Body of pancreas (tissue), 4 donors: ENCODE data around the gene DOK4. TPM values are rescaled to one million over a fixed set of nuclear protein-coding genes. Genes with fewer than 3 reads are reported as not detected.

Experiments used
- ATAC-seq: fragments of 150-250 bp; one replicate; pipeline ENCODE4 v1.9.1; 2016
- DNase-seq, 4 donors: peaks; one replicate each; pipeline ENCODE4 v3.0.0-alpha.2; 2019
- H3K27ac ChIP-seq, 4 donors: fragments of 200-600 bp; sonication (generic); 1 replicate in 3 of 4; 2 replicates in 1 of 4; pipeline versions ENCODE4 v1.5.1 to v1.6.1; 2016 to 2019; ENCODE audit warnings: mild to moderate bottlenecking in 1 of 4, mixed read lengths in 1 of 4, moderate library complexity in 1 of 4
- H3K27me3 ChIP-seq, 2 donors: fragments of 200-600 bp; sonication (generic); one replicate each; pipeline ENCODE4 v1.6.0; 2016; ENCODE audit warnings: mild to moderate bottlenecking in 1 of 2
- H3K36me3 ChIP-seq, 2 donors: fragments of 200-600 bp; sonication (generic); replicated peaks in 1 of 2; 2 replicates each; pipeline ENCODE4 v1.5.1; 2016; ENCODE audit warnings: low read depth in 2 of 2; ENCODE audit not compliant: insufficient read depth in 1 of 2
- H3K4me1 ChIP-seq: fragments of 200-600 bp; sonication (generic); one replicate; pipeline ENCODE4 v1.6.0; 2016
- H3K4me3 ChIP-seq, 2 donors: fragments of 200-600 bp; sonication (generic); 1 replicate in 1 of 2; 2 replicates in 1 of 2; pipeline ENCODE4 v1.5.1; 2016 to 2019
- H3K9me3 ChIP-seq, 3 donors: fragments of 200-600 bp; sonication (generic); 1 replicate in 2 of 3; 2 replicates in 1 of 3; pipeline ENCODE4 v1.5.1; 2016
- POLR2A ChIP-seq, 3 donors: fragments of 450-650 bp; IDR thresholded peaks; one replicate each; pipeline ENCODE4 v1.6.1; 2016; ENCODE audit warnings: antibody characterized with exemption in 3 of 3, mild to moderate bottlenecking in 2 of 3
- WGBS, 2 donors: methylation state at CpG; one replicate each; pipeline ENCODE4 v1.1.5; 2017; 5-methylcytosine and 5-hydroxymethylcytosine counted together
- intact Hi-C: fragments of 100-400 bp; cut with DNase I; formaldehyde crosslinking; loops from one replicate; pipeline ENCODE4 v1.15.1; 2023
- total RNA-seq, 2 donors: library from RNA; depleted of rRNA; stranded (reverse); fragments of >200 nt; gene quantifications; one replicate each; pipeline ENCODE4 v1.1.0, GENCODE V29; 2016
- TF ChIP-seq, protein P1 (sequence below), 7 experiments: fragments of 450-650 bp in 4 of 7; fragments of 200-600 bp in 3 of 7; sonication (generic) in 3 of 7; IDR thresholded peaks; one replicate each; pipeline ENCODE4 v1.5.1; 2016 to 2019; ENCODE audit warnings: antibody characterized with exemption in 7 of 7

The DOK4 gene
- total RNA-seq, 2 donors from 2014 or later = 33.0 to 36.1 TPM

DNA sequence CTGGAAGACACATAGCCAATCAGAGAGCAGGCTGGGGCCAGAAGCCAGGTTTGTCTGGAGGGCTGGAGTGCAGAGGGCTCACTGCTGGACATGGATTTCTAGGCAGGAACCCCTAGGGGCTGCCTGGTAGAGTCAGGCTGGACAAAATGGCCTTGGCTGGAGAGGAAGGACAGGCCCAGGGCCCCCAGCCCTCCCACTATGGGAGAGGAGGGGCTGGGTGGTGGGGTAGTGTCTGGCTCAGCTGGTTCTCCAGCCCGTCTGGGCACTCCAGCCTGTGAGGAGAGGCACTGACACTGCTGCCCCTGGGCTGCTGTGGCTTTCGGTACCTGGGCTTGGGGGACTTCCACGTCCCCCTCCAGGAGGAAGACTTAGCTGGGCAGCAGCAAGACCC, 21.7 kb upstream of the DOK4 start:
- Histone ChIP-seq H3K4me1 (no peaks in the 10 kb centered on the region), H3K27ac (no peak overlapping the region), H3K27me3 (no peaks in the 10 kb centered on the region), H3K9me3 (no peaks in the 10 kb centered on the region), H3K4me3 (no peak overlapping the region), H3K36me3 (no peaks in the 10 kb centered on the region)
- ATAC-seq (no peak), DNase-seq (no peak)
- 81% methylated on average over 3 of the region's 3 CpGs; no CpG with 5 or more reads in 1 of the 2 donors for WGBS, 2 donors
- intact Hi-C loops = no loop called here
- TF ChIP-seq, protein P1, sequence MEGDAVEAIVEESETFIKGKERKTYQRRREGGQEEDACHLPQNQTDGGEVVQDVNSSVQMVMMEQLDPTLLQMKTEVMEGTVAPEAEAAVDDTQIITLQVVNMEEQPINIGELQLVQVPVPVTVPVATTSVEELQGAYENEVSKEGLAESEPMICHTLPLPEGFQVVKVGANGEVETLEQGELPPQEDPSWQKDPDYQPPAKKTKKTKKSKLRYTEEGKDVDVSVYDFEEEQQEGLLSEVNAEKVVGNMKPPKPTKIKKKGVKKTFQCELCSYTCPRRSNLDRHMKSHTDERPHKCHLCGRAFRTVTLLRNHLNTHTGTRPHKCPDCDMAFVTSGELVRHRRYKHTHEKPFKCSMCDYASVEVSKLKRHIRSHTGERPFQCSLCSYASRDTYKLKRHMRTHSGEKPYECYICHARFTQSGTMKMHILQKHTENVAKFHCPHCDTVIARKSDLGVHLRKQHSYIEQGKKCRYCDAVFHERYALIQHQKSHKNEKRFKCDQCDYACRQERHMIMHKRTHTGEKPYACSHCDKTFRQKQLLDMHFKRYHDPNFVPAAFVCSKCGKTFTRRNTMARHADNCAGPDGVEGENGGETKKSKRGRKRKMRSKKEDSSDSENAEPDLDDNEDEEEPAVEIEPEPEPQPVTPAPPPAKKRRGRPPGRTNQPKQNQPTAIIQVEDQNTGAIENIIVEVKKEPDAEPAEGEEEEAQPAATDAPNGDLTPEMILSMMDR (IDR thresholded peaks at IDR 0.05) = no peak
- TF ChIP-seq POLR2A (IDR thresholded peaks at IDR 0.05) = no peak

- no peak for ATAC-seq
These were observed 21.1 kb upstream of the DOK4 start for GRCh38 chr16:57507136-57508034.

GRCh38 chr16:57505169-57505568, 18.9 kb upstream of the DOK4 start:
- no peaks in the 10 kb centered on the region for H3K27me3 ChIP-seq
- H3K4me3 ChIP-seq = no peak overlapping the region
- no peak overlapping the region for H3K27ac ChIP-seq
- WGBS, 2 donors = 72 to 81% methylated on average over 6 of the region's 6 CpGs
- DNase-seq (no peak), ATAC-seq (no peak)
- TF ChIP-seq, protein P1 (IDR thresholded peaks at IDR 0.05) = no peak
- TF ChIP-seq POLR2A (IDR thresholded peaks at IDR 0.05) = no peak
- no peaks in the 10 kb centered on the region for H3K9me3 ChIP-seq
- H3K36me3 ChIP-seq = no peaks in the 10 kb centered on the region
- H3K4me1 ChIP-seq = peaks cover 11% of the 10 kb centered on the region
- intact Hi-C loops = no loop called here

More at GRCh38 chr16:57507136-57508034, 21.1 kb upstream of the DOK4 start:
- Histone ChIP-seq H3K27ac (no peak overlapping the region), H3K4me3 (no peak overlapping the region), H3K4me1 (no peaks in the 10 kb centered on the region), H3K36me3 (no peaks in the 10 kb centered on the region), H3K27me3 (no peaks in the 10 kb centered on the region), H3K9me3 (no peaks in the 10 kb centered on the region)
- WGBS, 2 donors = 68 to 74% methylated on average over 12 of the region's 13 CpGs
- intact Hi-C loops = no loop called here
- TF ChIP-seq, protein P1 (IDR thresholded peaks at IDR 0.05) = no peak
- no peak for TF ChIP-seq POLR2A (IDR thresholded peaks at IDR 0.05)
- DNase-seq = no peak

- intact Hi-C loops = no loop called here
These were observed 18.2 kb upstream of the DOK4 start for GRCh38 chr16:57504491-57504890.

More at GRCh38 chr16:57504491-57504890, 18.2 kb upstream of the DOK4 start:
- no peak for DNase-seq
- H3K4me3 ChIP-seq = no peak overlapping the region
- H3K4me1 ChIP-seq = peaks cover 11% of the 10 kb centered on the region
- H3K27me3 ChIP-seq = no peaks in the 10 kb centered on the region
- H3K27ac ChIP-seq = no peak overlapping the region
- WGBS, 2 donors = 31 to 34% methylated on average over 5 of the region's 5 CpGs
- no peak for ATAC-seq
- H3K9me3 ChIP-seq = no peaks in the 10 kb centered on the region
- H3K36me3 ChIP-seq = no peaks in the 10 kb centered on the region
- TF ChIP-seq POLR2A (IDR thresholded peaks at IDR 0.05) = no peak
- TF ChIP-seq, protein P1 (IDR thresholded peaks at IDR 0.05) = no peak
